T-helper 2 cell treated with Interferon-gamma antibody and Interleukin-4, amounts not matched to agents 100 ng/mL and 5 ng/mL, for 36 hours (primary cell): ENCODE results near the gene DSCAM. TPM values are rescaled to one million over a fixed set of nuclear protein-coding genes. Genes with fewer than 3 reads are reported as not detected.
"Not testable (repeated sequence)": the region's sequence is repeated elsewhere in the genome, so short reads cannot be mapped to it uniquely, and the experiment has no call there.

Source experiments
- intact Hi-C: fragments of 100-400 bp; cut with micrococcal nuclease; formaldehyde crosslinking; loops from one replicate; pipeline ENCODE4 v1.15.1; 2023
- total RNA-seq: library from RNA; stranded (reverse); gene quantifications from 2 replicates; pipeline ENCODE4 v1.2.3, GENCODE V29; 2022

DSCAM gene
- not detected in 2 replicates for total RNA-seq

DNA sequence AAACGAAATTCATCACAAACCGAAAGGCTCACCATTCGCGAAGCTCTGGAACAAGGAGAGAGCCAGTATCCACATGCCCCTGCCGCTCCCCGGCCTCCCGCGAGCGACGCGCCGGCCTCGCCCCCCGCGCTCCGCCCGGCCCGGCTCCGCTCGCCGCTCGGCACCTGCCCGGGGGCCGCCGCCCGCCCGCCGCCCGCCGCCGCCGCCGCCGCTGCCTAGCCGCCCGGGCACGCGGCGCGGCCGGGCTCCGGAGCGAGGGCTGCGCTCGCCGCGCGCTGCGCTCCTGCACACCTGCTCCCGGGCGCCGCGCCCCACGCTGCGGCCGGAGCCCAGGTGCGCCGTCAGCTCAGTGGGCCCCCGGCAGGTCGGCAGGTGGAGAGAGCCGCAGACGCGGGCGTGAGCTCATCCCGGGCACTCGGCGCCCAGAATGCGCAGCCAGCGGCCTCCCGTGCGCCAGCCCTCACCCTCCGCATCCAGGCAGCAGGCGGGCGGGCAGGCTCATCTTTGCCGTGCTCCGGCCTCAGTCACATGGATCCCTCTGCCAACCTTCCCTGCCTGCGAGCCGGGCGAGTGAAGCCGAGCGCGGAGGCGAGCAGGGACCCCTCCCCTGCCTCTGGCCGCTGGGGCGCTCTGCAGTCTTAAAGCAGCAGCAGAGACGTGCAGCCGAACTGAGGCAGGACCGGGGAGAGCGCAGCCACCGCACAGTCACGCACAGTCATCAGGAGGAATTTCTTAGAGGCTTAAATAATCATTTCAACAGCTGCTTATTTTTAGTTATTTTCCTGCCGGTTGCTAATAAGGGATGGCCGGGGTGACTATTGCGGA lies at the start of gene DSCAM:
Gene DSCAM (minus strand): TSS at position 572 of the 825 bp plus-strand sequence. CDS start 497 bp downstream, at position 75.
- intact Hi-C loops: no loop called here

DNA sequence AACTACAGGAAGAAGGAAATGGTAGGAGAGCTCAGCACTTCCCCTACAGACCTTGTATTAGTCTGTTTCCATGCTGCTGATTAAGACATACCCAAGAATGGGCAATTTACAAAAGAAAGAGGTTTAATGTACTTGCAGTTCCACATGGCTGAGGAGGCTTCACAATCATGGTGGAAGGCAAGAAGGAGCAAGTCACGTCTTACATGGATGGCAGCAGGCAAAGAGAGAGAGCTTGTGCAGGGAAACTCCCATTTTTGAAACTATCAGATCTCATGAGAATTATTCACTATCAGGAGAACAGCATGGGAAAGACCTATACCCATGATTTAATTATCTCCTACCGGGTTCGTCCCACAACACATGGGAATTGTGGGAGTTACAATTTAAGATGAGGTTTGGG lies 48.7 kb upstream of the DSCAM start:
- intact Hi-C loops: not testable (repeated sequence)

DNA sequence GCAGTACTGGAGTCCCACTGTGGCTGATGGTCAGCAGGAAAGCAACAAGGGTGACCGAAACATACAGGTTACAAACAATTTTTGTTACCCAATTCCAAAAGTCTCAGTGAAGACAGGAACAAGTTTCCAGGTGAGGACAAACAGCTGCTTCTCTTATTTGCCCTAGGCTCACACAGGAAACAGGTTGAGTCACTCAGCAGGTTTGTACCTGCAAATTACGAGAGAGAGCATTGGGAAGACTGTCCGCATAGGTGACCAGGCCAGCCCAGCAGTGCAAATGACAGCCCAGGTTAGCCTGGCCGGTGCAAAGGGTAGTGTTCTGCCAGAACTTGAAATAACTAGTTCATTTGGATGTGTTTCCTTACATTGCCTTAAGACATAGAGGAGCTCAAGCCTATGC lies 40.0 kb upstream of the DSCAM start:
- intact Hi-C loops: no loop called here

DNA sequence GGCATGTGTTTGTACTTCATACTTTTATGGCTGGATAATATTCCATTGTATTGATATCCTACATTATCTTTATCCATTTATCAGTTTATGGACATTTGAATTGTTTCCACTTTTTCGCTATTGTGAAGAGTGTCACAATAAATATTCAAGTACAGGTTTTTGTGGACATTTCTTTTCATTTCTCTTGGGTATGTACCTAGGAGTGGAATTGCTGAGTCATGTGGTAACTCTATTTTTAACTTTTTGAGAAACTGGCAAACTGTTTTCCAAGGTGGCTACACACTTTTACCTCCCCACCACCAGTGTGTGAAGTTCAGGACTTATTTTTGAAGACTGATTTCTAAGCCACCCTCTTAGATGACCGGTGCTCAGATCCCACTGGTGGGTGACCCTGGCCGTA lies 39.0 kb upstream of the DSCAM start:
- intact Hi-C loops: no loop called here

DNA sequence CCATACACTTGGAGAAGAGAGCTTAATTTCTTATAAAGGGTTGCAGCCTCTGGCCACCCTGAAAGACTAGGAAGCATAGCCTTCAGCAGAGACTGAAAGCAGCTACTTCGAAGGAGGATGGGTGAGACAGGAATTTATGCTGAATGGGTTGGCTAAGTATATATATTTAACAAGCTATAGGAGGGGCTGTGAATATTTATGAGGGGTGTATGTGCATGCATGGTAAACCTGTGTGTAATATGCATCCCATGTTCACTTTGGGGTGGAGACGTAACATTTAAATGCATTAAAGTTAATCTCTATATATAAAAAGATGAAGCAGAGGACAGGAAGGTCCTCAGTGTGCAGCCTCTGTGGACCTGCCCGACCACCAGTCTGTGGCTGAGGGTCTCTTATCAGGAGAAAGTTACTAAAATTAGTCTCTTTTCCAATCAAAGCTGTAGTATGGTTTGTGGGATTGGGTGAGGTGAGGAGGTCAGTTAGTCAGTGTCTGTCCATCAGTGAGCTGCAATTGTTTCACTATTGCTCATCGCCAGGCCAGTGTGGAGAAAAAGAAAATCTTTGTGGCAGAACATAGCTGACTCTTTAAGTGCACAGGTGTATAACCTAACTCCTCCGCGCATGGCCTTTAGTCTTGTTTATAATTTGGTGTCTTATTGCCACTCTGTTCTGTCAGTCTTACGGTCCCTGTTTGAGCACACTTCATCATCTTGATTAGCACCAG lies 35.4 kb upstream of the DSCAM start:
- intact Hi-C loops: no loop called here

DNA sequence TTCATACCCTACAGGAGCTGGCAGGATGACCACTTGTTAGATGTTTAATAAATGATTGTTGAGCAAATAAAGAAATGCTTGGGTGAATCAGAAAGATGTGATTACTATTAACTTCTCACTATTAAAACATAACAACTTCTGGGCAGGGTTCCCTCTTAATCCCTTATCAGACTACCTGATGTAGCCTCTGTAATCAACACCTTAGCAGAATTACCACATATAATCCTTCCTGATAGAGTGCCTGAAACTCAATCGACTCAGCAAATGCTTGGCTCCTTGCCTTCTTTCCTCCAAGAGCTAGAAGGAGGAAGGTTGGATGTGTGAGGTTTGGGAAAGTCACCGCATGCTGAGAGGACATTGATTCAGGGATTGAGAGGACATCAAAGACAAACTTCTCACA lies 34.8 kb upstream of the DSCAM start:
- intact Hi-C loops: no loop called here

GRCh38 chr21:40871099-40871498 lies 24.1 kb upstream of the DSCAM start:
- intact Hi-C loops: no loop called here

- intact Hi-C loops: no loop called here
Measured at GRCh38 chr21:40863839-40864238, 16.9 kb upstream of the DSCAM start.

DNA sequence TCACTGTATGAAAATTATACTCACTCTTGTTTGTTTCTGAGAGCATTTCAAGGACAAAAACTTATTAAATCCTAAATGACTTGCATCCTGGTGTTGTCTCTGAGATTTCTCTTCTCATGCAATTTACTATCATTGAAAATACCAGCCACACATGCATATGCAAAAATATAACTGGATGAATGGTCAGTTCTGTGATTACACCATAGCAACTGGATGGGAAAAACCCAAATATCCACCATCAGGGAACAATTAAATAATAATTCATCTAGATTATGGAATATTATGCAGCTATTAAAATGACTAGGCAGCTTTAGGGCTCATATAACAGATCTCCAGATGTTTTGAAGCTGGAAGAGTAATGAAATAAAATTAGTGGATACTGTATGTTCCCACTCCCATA lies 11.6 kb upstream of the DSCAM start:
- intact Hi-C loops: no loop called here

DNA sequence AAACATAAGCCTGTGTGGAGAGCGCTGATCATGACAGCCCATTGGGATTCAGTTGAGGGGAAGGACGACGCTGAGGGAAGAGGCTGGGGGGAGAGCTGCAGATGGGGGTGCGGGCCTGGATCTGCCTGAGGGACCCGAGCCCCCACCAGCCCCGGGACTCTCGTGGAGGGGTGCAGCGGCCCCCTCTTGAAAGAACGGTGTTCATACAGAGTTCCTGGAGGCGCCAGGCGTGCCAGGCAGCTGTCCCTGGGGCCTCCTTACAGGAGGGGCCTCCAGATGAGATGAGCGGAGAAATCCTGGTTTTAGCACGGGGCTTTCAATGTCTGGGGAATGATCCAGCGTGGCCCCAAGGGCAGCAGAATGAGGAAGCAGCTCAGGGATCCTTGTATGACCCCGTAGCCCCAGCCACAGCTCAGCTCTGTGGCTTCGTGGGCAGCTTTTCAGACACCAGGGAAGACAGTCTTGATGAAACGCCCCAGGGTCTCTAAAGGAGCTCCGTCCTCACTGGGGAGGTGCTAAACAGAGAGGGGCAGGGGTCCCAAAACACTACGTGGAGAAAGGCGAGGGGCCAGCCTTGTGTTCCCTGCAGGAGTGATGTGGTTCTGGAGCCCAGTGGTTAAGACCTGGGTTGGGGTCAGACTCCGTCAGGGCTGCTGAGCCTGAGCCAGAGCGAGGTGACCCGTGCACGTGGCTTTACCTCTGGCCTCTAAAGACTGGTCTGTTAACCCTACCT lies 7.2 kb upstream of the DSCAM start:
- intact Hi-C loops: no loop called here

DNA sequence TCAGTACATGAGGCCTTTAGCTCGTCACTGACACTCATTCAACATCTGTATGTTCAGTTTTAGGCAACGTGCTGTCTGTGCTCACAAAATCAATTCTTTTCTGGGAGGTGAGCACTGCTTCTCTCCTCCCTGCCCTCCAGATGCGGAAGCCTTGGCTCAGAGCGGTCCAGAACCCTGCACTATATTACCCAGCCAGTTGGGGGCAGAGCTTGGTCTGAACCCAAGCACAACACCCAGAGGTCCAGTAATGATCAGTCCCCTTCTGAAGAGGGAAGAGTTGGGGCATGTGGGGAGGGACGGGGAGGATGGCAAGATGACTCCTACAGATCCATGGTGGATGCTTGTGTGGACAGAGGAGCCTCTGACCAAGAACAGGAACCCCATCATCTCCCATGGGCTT lies 5.6 kb upstream of the DSCAM start:
- intact Hi-C loops: no loop called here

- intact Hi-C loops: no loop called here
Measured at GRCh38 chr21:40851749-40852148, 4.8 kb upstream of the DSCAM start.

DNA sequence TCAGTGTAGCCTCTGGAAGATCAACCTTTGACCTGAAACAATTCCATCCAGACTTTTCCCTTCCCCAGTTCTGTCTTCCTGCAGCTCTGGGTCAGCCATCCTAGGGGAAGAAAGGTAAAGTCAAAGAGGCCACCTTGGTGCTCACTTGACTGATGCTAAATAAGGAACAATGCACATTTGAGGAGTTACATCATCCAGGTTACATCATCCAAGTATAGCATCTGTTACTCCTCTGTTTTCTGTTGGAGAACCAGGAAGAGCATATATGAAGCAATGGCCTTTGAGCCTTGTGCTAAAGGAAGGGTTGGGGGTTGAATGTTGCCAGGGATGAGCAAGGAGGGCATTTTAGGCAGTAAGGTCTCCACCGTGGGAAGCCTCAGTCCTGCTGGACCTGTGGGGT lies 3.1 kb upstream of the DSCAM start:
- intact Hi-C loops: no loop called here

DNA sequence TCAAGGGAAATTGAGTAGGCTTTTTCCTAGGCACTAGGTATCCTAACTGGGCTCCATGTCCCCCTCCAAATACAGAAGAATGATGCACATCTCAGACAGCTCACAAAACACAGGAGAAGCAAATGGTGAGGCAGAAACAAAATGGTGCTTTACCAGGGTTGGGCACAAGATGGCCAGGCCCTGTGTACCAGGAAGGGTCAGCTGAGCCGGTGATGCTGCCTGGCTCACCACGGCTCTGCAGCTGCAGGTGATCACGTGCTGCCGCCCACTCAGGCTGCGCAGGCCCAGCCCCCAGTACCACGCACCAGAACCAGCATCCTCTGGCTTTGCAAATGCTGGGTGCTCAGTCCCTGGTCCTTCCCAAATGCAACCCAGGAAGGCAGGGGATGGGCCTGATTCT lies 993 bp upstream of the DSCAM start:
- intact Hi-C loops: no loop called here

DNA sequence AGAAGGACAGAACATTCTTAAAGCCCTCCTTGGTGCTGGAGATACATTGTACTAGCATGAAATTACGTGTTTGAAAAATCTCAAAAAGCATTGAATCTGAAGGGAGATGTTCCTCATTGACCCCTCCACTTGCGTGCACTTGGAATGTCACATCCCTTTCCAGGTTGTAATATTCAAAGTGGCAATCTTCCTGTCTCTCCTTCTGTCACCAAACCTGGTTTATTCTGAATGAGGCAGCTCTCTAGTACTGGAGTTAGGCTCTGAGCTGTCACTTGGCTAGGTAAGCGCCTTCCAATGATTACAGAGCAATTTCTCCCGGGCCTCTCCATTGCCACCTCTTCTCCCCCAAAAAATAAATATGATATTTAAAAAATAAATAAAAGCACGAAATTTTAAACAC lies 855 bp downstream of the DSCAM start:
- intact Hi-C loops: no loop called here

DNA sequence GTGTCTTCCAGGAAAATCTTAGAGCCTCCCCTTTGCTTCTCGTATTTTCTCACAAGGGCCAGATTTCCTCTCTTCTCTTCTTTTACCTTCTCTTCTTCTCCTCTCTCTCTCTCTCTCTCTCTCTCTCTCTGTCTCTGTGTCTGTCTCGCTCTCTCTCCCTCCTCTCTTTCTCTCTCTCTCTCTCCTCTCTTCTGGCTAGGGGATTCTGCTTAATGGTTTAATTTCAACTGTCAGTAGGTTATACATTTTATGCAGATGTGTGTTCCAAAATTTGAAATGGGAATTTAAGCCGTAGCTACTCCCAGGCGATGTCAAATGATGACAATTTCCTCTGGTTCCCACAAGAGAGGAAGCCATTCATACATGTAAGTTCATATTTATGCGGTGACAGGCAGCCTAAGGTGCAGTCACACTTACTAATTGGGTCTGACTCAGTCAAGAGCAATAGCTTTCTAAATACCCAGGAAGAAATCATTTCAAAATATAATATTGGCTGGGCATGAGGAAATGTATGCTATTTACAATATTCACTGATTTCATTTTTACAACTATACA lies 1.4 kb downstream of the DSCAM start:
- intact Hi-C loops: no loop called here

DNA sequence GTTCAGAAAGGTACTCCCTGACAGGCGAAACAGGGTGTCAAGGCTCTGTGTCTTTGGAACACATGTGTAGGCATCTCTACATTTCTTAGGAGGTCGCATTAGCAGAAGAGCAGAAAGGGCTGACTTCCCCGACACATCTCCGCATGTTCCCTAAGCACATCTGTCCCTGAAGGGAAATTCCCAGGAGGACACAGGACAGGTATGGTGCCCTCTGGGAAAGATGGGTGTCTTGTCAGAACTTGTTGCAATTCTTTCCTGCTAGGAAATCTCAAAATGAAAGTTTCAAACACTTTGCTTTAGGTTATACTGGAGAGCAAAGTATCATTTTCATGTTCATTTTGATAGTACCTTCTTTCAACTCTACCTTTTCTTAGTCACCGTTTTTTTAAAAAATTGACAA lies 2.0 kb downstream of the DSCAM start:
- intact Hi-C loops: no loop called here

DNA sequence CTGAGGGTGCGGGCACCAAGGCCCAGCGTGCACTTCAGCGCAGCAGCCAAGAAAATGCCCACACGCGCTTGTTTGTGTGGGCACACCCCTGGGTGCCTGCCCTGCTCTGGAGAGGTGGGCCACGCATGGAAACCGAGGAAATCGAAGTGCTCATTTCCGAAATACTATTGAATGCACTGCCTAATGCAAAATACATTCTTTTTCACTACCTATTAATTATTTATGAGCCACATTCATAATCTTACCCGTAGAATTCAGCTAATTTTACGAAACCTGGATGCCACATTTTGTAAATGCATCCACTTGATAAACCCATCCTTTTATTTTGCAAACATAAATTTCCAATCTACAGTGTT lies 4.8 kb downstream of the DSCAM start:
- intact Hi-C loops: no loop called here

- intact Hi-C loops: no loop called here
Measured at GRCh38 chr21:40841524-40842196, 5.3 kb downstream of the DSCAM start.

GRCh38 chr21:40840401-40841125 lies 6.4 kb downstream of the DSCAM start:
- intact Hi-C loops: no loop called here

DNA sequence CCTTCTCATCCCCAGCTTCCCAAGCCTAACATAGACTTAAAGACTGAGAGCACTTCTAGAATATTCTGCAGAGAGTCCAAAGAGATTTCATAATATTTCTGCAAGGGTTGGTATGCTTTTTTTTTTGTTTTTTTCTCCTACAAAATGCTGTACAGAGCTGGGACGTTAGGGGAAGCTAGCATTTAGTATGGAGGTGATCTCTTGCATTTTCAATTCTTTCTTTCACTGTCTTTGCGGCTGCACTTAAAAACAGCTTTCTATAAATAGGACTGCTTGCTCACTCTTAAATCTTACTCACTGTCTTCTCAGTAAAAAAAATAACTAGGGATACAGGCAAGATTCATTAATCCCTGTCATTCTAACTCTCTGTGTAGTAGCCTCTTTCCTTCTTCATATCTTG lies 7.4 kb downstream of the DSCAM start:
- intact Hi-C loops: no loop called here
